Measurements from ENCODE around the gene SHC3.

GRCh38 chr9:89060790-89061189 is 117.8 kb downstream of the SHC3 start:
- TF ChIP-seq POLR2A (IDR thresholded peaks at IDR 0.05) (no peak), CTCF (IDR thresholded peaks at IDR 0.05) (no peak)

All from gastroesophageal sphincter (tissue), 3 donors.